IMR-90 (cell line): Measurements from ENCODE around the gene DMRT2. TPM values are rescaled to one million over a fixed set of nuclear protein-coding genes. Genes with fewer than 3 reads are reported as not detected.

ENCODE experiments used
- ATAC-seq: fragments of 200-7000 bp; cut with Tn5 transposase; 2 replicates; pipeline ENCODE4 v1.9.1; 2020; ENCODE audit warnings: low read depth, mild to moderate bottlenecking, moderate library complexity
- BruUV-seq: library from RNA; stranded (reverse); fragments of 400-500 nt; replicated peaks from 2 replicates; lab custom pipeline; 2021; lab: Mats Ljungman, UMichigan
- CTCF ChIA-PET: fragments of 300-600 bp; formaldehyde crosslinking; extraction: SDS; loops from one replicate; lab custom pipeline; 2021; ENCODE audit warnings: antibody characterized with exemption; lab: Yijun Ruan, JAX
- POLR2A ChIA-PET: fragments of 300-600 bp; sonication (Branson Sonifier 250); formaldehyde crosslinking; loops from one replicate; lab custom pipeline; 2022; ENCODE audit warnings: antibody characterized with exemption; ENCODE audit not compliant: unreplicated experiment; lab: Charles Lee
- DNase-seq: peaks from one replicate; pipeline ENCODE4 v3.0.0; 2013
- H2AFZ ChIP-seq: replicated peaks from 2 replicates; pipeline ENCODE3; 2013; ENCODE audit warnings: low read length, mild to moderate bottlenecking; ENCODE audit not compliant: poor library complexity
- H2AK5ac ChIP-seq: 2 replicates; pipeline ENCODE4 v1.6.1; 2013; ENCODE audit warnings: low read depth, low read length, inconsistent platforms
- H2AK9ac ChIP-seq: replicated peaks from 2 replicates; pipeline ENCODE3; 2013; ENCODE audit warnings: mild to moderate bottlenecking, low read depth, low read length, moderate library complexity; ENCODE audit not compliant: poor library complexity
- H2BK120ac ChIP-seq: 2 replicates; pipeline ENCODE4 v1.6.1; 2013; ENCODE audit warnings: low read depth, low read length, inconsistent platforms
- H2BK15ac ChIP-seq: 3 replicates; pipeline ENCODE4 v1.6.1; 2013; ENCODE audit warnings: low read depth, low read length, inconsistent platforms
- H2BK20ac ChIP-seq: 2 replicates; pipeline ENCODE4 v1.6.1; 2013; ENCODE audit warnings: low read depth, mild to moderate bottlenecking, inconsistent platforms, low read length, moderate library complexity
- H2BK5ac ChIP-seq: 2 replicates; pipeline ENCODE4 v1.6.1; 2013; ENCODE audit warnings: mild to moderate bottlenecking, low read depth, low read length, inconsistent platforms; ENCODE audit not compliant: poor library complexity, severe bottlenecking
- H3K14ac ChIP-seq: replicated peaks from 2 replicates; pipeline ENCODE4 v1.6.1; 2013; ENCODE audit warnings: low read depth, low read length, inconsistent platforms
- H3K18ac ChIP-seq: 2 replicates; pipeline ENCODE4 v1.6.1; 2013; ENCODE audit warnings: low read depth, low read length, control low read depth
- H3K23ac ChIP-seq: 2 replicates; pipeline ENCODE4 v1.6.1; 2013; ENCODE audit warnings: low read depth, low read length, inconsistent platforms
- H3K27ac ChIP-seq: 2 replicates; pipeline ENCODE4 v1.5.1; 2013; ENCODE audit warnings: mild to moderate bottlenecking, control low read depth, low read length; ENCODE audit not compliant: insufficient read depth
- H3K27me3 ChIP-seq: 2 replicates; pipeline ENCODE4 v1.6.1; 2013; ENCODE audit warnings: low read length; ENCODE audit not compliant: control insufficient read depth, insufficient read depth
- H3K36me3 ChIP-seq: 2 replicates; pipeline ENCODE4 v1.6.1; 2013; ENCODE audit warnings: low read length, mixed read lengths; ENCODE audit not compliant: control insufficient read depth, insufficient read depth
- H3K4ac ChIP-seq: 2 replicates; pipeline ENCODE4 v1.6.1; 2013; ENCODE audit warnings: low read depth, low read length, inconsistent platforms
- H3K4me1 ChIP-seq: 2 replicates; pipeline ENCODE4 v1.6.1; 2013; ENCODE audit warnings: low read length, mixed read lengths; ENCODE audit not compliant: control insufficient read depth, insufficient read depth
- H3K4me2 ChIP-seq: 2 replicates; pipeline ENCODE4 v1.6.1; 2013; ENCODE audit warnings: low read depth, mild to moderate bottlenecking, control low read depth, low read length, moderate library complexity
- H3K4me3 ChIP-seq: 2 replicates; pipeline ENCODE4 v1.5.1; 2013; ENCODE audit warnings: low read depth, mild to moderate bottlenecking, control low read depth, low read length, moderate library complexity; ENCODE audit not compliant: insufficient read depth
- H3K56ac ChIP-seq: 2 replicates; pipeline ENCODE4 v1.6.1; 2013; ENCODE audit warnings: low read length, inconsistent platforms; ENCODE audit not compliant: insufficient read depth; ENCODE audit errors: extremely low read depth
- H3K79me1 ChIP-seq, 2 experiments: 2 replicates each; pipeline ENCODE4 v1.6.1; 2013; ENCODE audit warnings: low read length in 2 of 2, inconsistent platforms in 1 of 2, low read depth in 1 of 2
- H3K9ac ChIP-seq: 2 replicates; pipeline ENCODE4 v1.6.1; 2013; ENCODE audit warnings: low read depth, low read length, control low read depth
- H3K9me1 ChIP-seq: 2 replicates; pipeline ENCODE4 v1.6.1; 2013; ENCODE audit warnings: low read length, inconsistent platforms; ENCODE audit not compliant: insufficient read depth
- H3K9me3 ChIP-seq: 2 replicates; pipeline ENCODE4 v1.6.1; 2013; ENCODE audit warnings: low read length; ENCODE audit not compliant: control insufficient read depth, insufficient read depth
- H4K20me1 ChIP-seq: 2 replicates; pipeline ENCODE4 v1.6.1; 2013; ENCODE audit warnings: low read length, inconsistent platforms; ENCODE audit not compliant: insufficient read depth
- H4K5ac ChIP-seq: 2 replicates; pipeline ENCODE4 v1.6.1; 2013; ENCODE audit warnings: mild to moderate bottlenecking, low read depth, low read length, control low read depth
- H4K8ac ChIP-seq, 2 experiments: 2 replicates each; pipeline ENCODE4 v1.6.1; 2013; ENCODE audit warnings: low read depth in 2 of 2, low read length in 2 of 2, control low read depth in 1 of 2, inconsistent platforms in 1 of 2
- H4K91ac ChIP-seq: 2 replicates; pipeline ENCODE4 v1.6.1; 2013; ENCODE audit warnings: low read depth, low read length, inconsistent platforms; ENCODE audit not compliant: insufficient read depth
- BHLHE40 ChIP-seq: fragments of 150-350 bp; IDR thresholded peaks from 2 replicates; pipeline ENCODE4 v1.6.1; 2016; ENCODE audit warnings: mild to moderate bottlenecking, low read depth, low read length
- CHD1 ChIP-seq: IDR thresholded peaks from 2 replicates; pipeline ENCODE4 v1.6.1; 2012; ENCODE audit warnings: low read depth, low read length, improper control_type of control experiment
- MAFK ChIP-seq: IDR thresholded peaks from 2 replicates; pipeline ENCODE4 v1.6.1; 2012; ENCODE audit warnings: low read depth, low read length, improper control_type of control experiment
- MAZ ChIP-seq: IDR thresholded peaks from 2 replicates; pipeline ENCODE4 v1.6.1; 2012; ENCODE audit warnings: low read depth, mild to moderate bottlenecking, low read length, improper control_type of control experiment, moderate library complexity, borderline replicate concordance
- NFE2L2 ChIP-seq: fragments of 150-350 bp; IDR thresholded peaks from 2 replicates; pipeline ENCODE4 v1.6.1; 2016; ENCODE audit warnings: low read depth, mild to moderate bottlenecking, low read length
- POLR2A ChIP-seq: IDR thresholded peaks from 2 replicates; pipeline ENCODE4 v1.6.1; 2012; ENCODE audit warnings: mild to moderate bottlenecking, low read depth, low read length
- RAD21 ChIP-seq: IDR thresholded peaks from 2 replicates; pipeline ENCODE4 v1.6.1; 2012; ENCODE audit warnings: low read length, improper control_type of control experiment
- SMC3 ChIP-seq: fragments of 150-350 bp; IDR thresholded peaks from 2 replicates; pipeline ENCODE4 v1.6.1; 2016; ENCODE audit warnings: low read depth, mild to moderate bottlenecking, antibody characterized with exemption, low read length, moderate library complexity
- USF2 ChIP-seq: fragments of 150-350 bp; IDR thresholded peaks from 2 replicates; pipeline ENCODE4 v1.6.1; 2017; ENCODE audit warnings: mild to moderate bottlenecking, antibody characterized with exemption, low read length, low read depth
- WGBS, 2 experiments: methylation state at CpG; one replicate each; pipeline versions ENCODE4 v1.1.5 to v1.1.7; 2013; ENCODE audit warnings: missing lambda C conversion rate in 2 of 2; ENCODE audit not compliant: insufficient read length in 1 of 2; ENCODE audit errors: extremely low coverage in 2 of 2; 5-methylcytosine and 5-hydroxymethylcytosine counted together
- dilution Hi-C: fragments of 300-500 bp; cut with HindIII; formaldehyde crosslinking; loops from one replicate; pipeline ENCODE4 v1.14.3; 2018; ENCODE audit warnings: low sequenced_read_pairs; ENCODE audit not compliant: unreplicated experiment
- in situ Hi-C: fragments of 300-500 bp; cut with MboI; formaldehyde crosslinking; loops from 3 replicates; pipeline ENCODE4 v1.14.3; 2019; ENCODE audit warnings: low sequenced_read_pairs, inconsistent platforms, mixed read lengths
- intact Hi-C: fragments of 100-400 bp; cut with micrococcal nuclease; formaldehyde crosslinking; loops from 2 replicates; pipeline ENCODE4 v1.10.0; 2022
- polyA plus RNA-seq, 3 experiments: library from polyadenylated mRNA; depleted of rRNA; stranded (reverse); fragments of >200 nt; gene quantifications; 2 replicates each; pipeline ENCODE4 v1.2.3, GENCODE V29; 2012; ENCODE audit warnings: low replicate concordance in 1 of 3
- total RNA-seq: library from RNA; depleted of rRNA; stranded (reverse); fragments of >200 nt; gene quantifications from 2 replicates; pipeline ENCODE4 v1.2.3, GENCODE V29; 2012

Gene DMRT2
- total and polyA plus RNA-seq, 2 of the 4 experiments (the other 2 are of a cell fraction): not detected

GRCh38 chr9:1013021-1013420 is 37.1 kb upstream of the DMRT2 start:
- no peak overlapping the region for H2AK9ac ChIP-seq
- no peak overlapping the region for H4K5ac ChIP-seq
- no peak overlapping the region for H3K4me2 ChIP-seq
- no peaks in the 10 kb centered on the region for H3K9me1 ChIP-seq
- H2BK15ac ChIP-seq: no peak overlapping the region
- H3K9me3 ChIP-seq: no peaks in the 10 kb centered on the region
- no peaks in the 10 kb centered on the region for H3K27me3 ChIP-seq
- in situ Hi-C loops (no loop called here), intact Hi-C loops (no loop called here), dilution Hi-C loops (no loop called here)
- no TSS peak for BruUV-seq
- no peaks in the 10 kb centered on the region for H4K20me1 ChIP-seq
- H2AFZ ChIP-seq: no peak overlapping the region
- no peak overlapping the region for H2AK5ac ChIP-seq
- POLR2A ChIA-PET: no interaction called here
- H2BK20ac ChIP-seq: no peak overlapping the region
- TF ChIP-seq POLR2A (no peak), SMC3 (no peak), NFE2L2 (no peak), MAZ (no peak), USF2 (no peak), CHD1 (no peak), BHLHE40 (no peak), MAFK (no peak), RAD21 (no peak)
- H3K14ac ChIP-seq: no peak overlapping the region
- ATAC-seq: no peak
- no peaks in the 10 kb centered on the region for H3K4me1 ChIP-seq
- H3K56ac ChIP-seq: no peak overlapping the region
- no peak overlapping the region for H3K18ac ChIP-seq
- no peak overlapping the region for H2BK120ac ChIP-seq
- no peak overlapping the region for H3K9ac ChIP-seq
- H3K36me3 ChIP-seq: no peaks in the 10 kb centered on the region
- H3K4ac ChIP-seq: no peak overlapping the region
- CTCF ChIA-PET: no interaction called here
- no peak overlapping the region for H3K4me3 ChIP-seq
- no peak overlapping the region for H4K91ac ChIP-seq
- no peaks in the 10 kb centered on the region for H3K79me1 ChIP-seq
- H3K23ac ChIP-seq: no peak overlapping the region
- no peak overlapping the region for H4K8ac ChIP-seq
- no peak overlapping the region for H3K27ac ChIP-seq
- WGBS, 2 experiments: no CpG with 5 or more reads among the region's 5 CpGs
- H2BK5ac ChIP-seq: no peak overlapping the region
- DNase-seq: no peak
